GM23338 (cell line): Measurements from ENCODE around the gene ZNF212. TPM values are rescaled to one million over a fixed set of nuclear protein-coding genes. Genes with fewer than 3 reads are reported as not detected.

Experiments
- ATAC-seq: fragments of 200-7000 bp; cut with Tn5 transposase; 3 replicates; pipeline ENCODE4 v1.9.1; 2020
- DNase-seq: peaks from one replicate; pipeline ENCODE4 v3.0.0-alpha.2; 2015; ENCODE audit warnings: low spot score
- H2AFZ ChIP-seq: fragments of 200-600 bp; sonication (generic); 2 replicates; pipeline ENCODE4 v1.8.0; 2016; ENCODE audit warnings: antibody characterized with exemption, mild to moderate bottlenecking, moderate library complexity
- H3F3A ChIP-seq: fragments of 200-600 bp; sonication (generic); replicated peaks from 2 replicates; pipeline ENCODE4 v1.8.0; 2017; ENCODE audit warnings: antibody characterized with exemption, mixed run types, low read depth
- H3K27ac ChIP-seq: fragments of 200-600 bp; sonication (generic); 2 replicates; pipeline ENCODE4 v1.6.1; 2016; ENCODE audit warnings: low read depth
- H3K27me3 ChIP-seq: fragments of 200-600 bp; sonication (generic); 2 replicates; pipeline ENCODE4 v1.8.0; 2016; ENCODE audit warnings: mild to moderate bottlenecking, mixed run types, moderate library complexity; ENCODE audit not compliant: insufficient read depth
- H3K36me3 ChIP-seq: fragments of 200-600 bp; sonication (generic); 2 replicates; pipeline ENCODE4 v1.8.0; 2016; ENCODE audit warnings: mild to moderate bottlenecking; ENCODE audit not compliant: insufficient read depth
- H3K4me1 ChIP-seq: fragments of 200-600 bp; sonication (generic); 2 replicates; pipeline ENCODE4 v1.8.0; 2016; ENCODE audit warnings: mild to moderate bottlenecking, moderate library complexity; ENCODE audit not compliant: insufficient read depth
- H3K4me2 ChIP-seq: fragments of 200-600 bp; sonication (generic); 2 replicates; pipeline ENCODE4 v1.7.1; 2017; ENCODE audit warnings: mixed run types
- H3K4me3 ChIP-seq: fragments of 200-600 bp; sonication (generic); 2 replicates; pipeline ENCODE4 v1.6.1; 2016; ENCODE audit warnings: mixed run types
- H3K79me2 ChIP-seq: fragments of 200-600 bp; sonication (generic); replicated peaks from 2 replicates; pipeline ENCODE4 v1.8.0; 2017; ENCODE audit warnings: mild to moderate bottlenecking; ENCODE audit not compliant: insufficient read depth
- H3K9me2 ChIP-seq: fragments of 200-600 bp; sonication (generic); 2 replicates; pipeline ENCODE4 v1.8.0; 2017; ENCODE audit not compliant: insufficient read depth
- H4K20me1 ChIP-seq: fragments of 200-600 bp; sonication (generic); replicated peaks from 2 replicates; pipeline ENCODE4 v1.8.0; 2017; ENCODE audit warnings: mild to moderate bottlenecking; ENCODE audit not compliant: insufficient read depth
- H3K27ac Mint-ChIP-seq: 2 replicates; pipeline ENCODE4 v1.8.0; 2020; ENCODE audit warnings: inconsistent platforms, mild to moderate bottlenecking, moderate library complexity, mixed read lengths
- H3K27me3 Mint-ChIP-seq: 3 replicates; pipeline ENCODE4 v1.8.0; 2022; ENCODE audit warnings: low read depth, mild to moderate bottlenecking, moderate library complexity, mixed read lengths, inconsistent platforms; ENCODE audit not compliant: insufficient read depth, poor library complexity
- H3K36me3 Mint-ChIP-seq: 3 replicates; pipeline ENCODE4 v1.8.0; 2021; ENCODE audit warnings: low read depth, mild to moderate bottlenecking, inconsistent platforms, moderate library complexity, mixed read lengths
- H3K4me1 Mint-ChIP-seq: 3 replicates; pipeline ENCODE4 v1.8.0; 2020; ENCODE audit warnings: mild to moderate bottlenecking, inconsistent platforms, mixed read lengths
- H3K4me3 Mint-ChIP-seq: 3 replicates; pipeline ENCODE4 v1.8.0; 2021; ENCODE audit warnings: moderate library complexity, mild to moderate bottlenecking, inconsistent platforms, mixed read lengths
- H3K9me3 Mint-ChIP-seq: 3 replicates; pipeline ENCODE4 v1.8.0; 2020; ENCODE audit warnings: moderate library complexity, mild to moderate bottlenecking, inconsistent platforms, mixed read lengths
- CREB1 ChIP-seq: fragments of 250-450 bp; sonication (Bioruptor Pico); IDR thresholded peaks from 2 replicates; pipeline ENCODE4 v1.5.0; 2020; ENCODE audit warnings: low read depth, mild to moderate bottlenecking, moderate library complexity
- ETS1 ChIP-seq: IDR thresholded peaks from 2 replicates; pipeline ENCODE4 v1.6.1; 2016; ENCODE audit warnings: antibody characterized with exemption
- EZH2 ChIP-seq: fragments of 200-600 bp; sonication (generic); IDR thresholded peaks from one replicate; pipeline ENCODE4 v1.8.0; 2017; ENCODE audit warnings: antibody characterized with exemption, mild to moderate bottlenecking, low read depth; ENCODE audit not compliant: unreplicated experiment
- EZH2phosphoT487 ChIP-seq: fragments of 200-600 bp; sonication (generic); IDR thresholded peaks from one replicate; pipeline ENCODE4 v1.8.1; 2018; ENCODE audit warnings: antibody characterized with exemption; ENCODE audit not compliant: unreplicated experiment
- JUNB ChIP-seq: IDR thresholded peaks from one replicate; pipeline ENCODE4 v1.6.1; 2016; ENCODE audit warnings: antibody characterized with exemption; ENCODE audit not compliant: unreplicated experiment
- NANOG ChIP-seq: IDR thresholded peaks from 2 replicates; pipeline ENCODE4 v1.6.1; 2016; ENCODE audit warnings: antibody characterized with exemption, borderline replicate concordance
- POLR2AphosphoS5 ChIP-seq: IDR thresholded peaks from 2 replicates; pipeline ENCODE4 v1.6.1; 2016; ENCODE audit warnings: antibody characterized with exemption, low read depth
- STAT1 ChIP-seq: IDR thresholded peaks from one replicate; pipeline ENCODE4 v1.6.1; 2016; ENCODE audit warnings: antibody characterized with exemption; ENCODE audit not compliant: unreplicated experiment
- ZNF114 ChIP-seq: fragments of 250-450 bp; sonication (Bioruptor Pico); IDR thresholded peaks from 2 replicates; pipeline ENCODE4 v1.5.0; 2020; ENCODE audit warnings: mild to moderate bottlenecking, moderate library complexity
- ZNF331 ChIP-seq: fragments of 250-450 bp; sonication (Bioruptor Pico); IDR thresholded peaks from 2 replicates; pipeline ENCODE4 v1.5.0; 2020; ENCODE audit warnings: low read depth, mild to moderate bottlenecking, moderate library complexity
- ZNF462 ChIP-seq: fragments of 250-450 bp; sonication (Bioruptor Pico); IDR thresholded peaks from 2 replicates; pipeline ENCODE4 v1.5.0; 2020; ENCODE audit warnings: mild to moderate bottlenecking, moderate library complexity
- polyA plus RNA-seq: library from polyadenylated mRNA; unstranded; fragments of >200 nt; fragmentation: Nextera tagmentation; extraction: Ambion mirVana; gene quantifications from 2 replicates; pipeline ENCODE4 v1.2.1, GENCODE V29; 2016
- total RNA-seq: library from RNA; depleted of rRNA; stranded (reverse); fragments of >200 nt; shearing (Covaris generic); gene quantifications from 2 replicates; pipeline ENCODE4 v1.2.3, GENCODE V29; 2014
- TF ChIP-seq, protein P1 (sequence below), 2 experiments: fragments of 200-600 bp in 1 of 2; sonication (generic) in 1 of 2; conservative IDR thresholded peaks; 2 replicates each; pipeline versions ENCODE4 v1.5.1 to v1.6.1; 2016 to 2017; ENCODE audit warnings: antibody characterized with exemption in 2 of 2, low read depth in 2 of 2, mild to moderate bottlenecking in 2 of 2, moderate library complexity in 1 of 2

The ZNF212 gene
- total and polyA plus RNA-seq, 2 experiments from 2014 or later = 10.8 to 18.9 TPM

DNA sequence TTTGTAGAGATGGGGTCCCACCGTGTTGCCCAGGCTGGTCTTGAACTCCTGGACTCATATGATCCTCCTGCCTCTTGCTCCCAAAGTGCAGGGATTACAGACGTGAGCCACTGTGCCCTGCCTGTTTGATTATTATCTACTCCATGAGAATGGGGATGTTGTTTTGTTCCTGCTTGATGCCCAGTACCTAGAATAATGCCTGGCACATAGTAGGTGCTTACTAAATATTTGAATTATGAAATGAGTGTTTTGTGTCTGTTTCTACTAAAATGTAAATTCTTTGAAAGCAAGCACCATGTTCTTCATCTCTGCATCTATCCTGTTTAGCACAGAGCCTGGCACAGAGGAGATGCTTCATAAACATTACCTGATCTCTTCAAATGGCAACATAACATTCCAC, 63.4 kb downstream of the ZNF212 start:
- Mint-ChIP-seq H3K27me3 (no peaks in the 10 kb centered on the region), H3K4me3 (no peak overlapping the region), H3K9me3 (peaks cover 16% of the 10 kb centered on the region), H3K4me1 (peaks cover 6% of the 10 kb centered on the region), H3K36me3 (peaks cover 5% of the 10 kb centered on the region; the same call in 1 of the 3 replicates), H3K27ac (no peak overlapping the region)
- no peak for DNase-seq
- Histone ChIP-seq H4K20me1 (no peaks in the 10 kb centered on the region), H3K4me2 (no peak overlapping the region), H3K9me2 (no peaks in the 10 kb centered on the region), H3K27me3 (no peaks in the 10 kb centered on the region), H2AFZ (no peak overlapping the region), H3K79me2 (no peaks in the 10 kb centered on the region), H3F3A (no peaks in the 10 kb centered on the region), H3K4me3 (no peak overlapping the region), H3K27ac (no peak overlapping the region), H3K36me3 (no peaks in the 10 kb centered on the region), H3K4me1 (no peaks in the 10 kb centered on the region; the same call in 1 of the 2 replicates)
- TF ChIP-seq EZH2 (no peak), EZH2phosphoT487 (no peak), CREB1 (no peak)
- no peak for ATAC-seq

DNA sequence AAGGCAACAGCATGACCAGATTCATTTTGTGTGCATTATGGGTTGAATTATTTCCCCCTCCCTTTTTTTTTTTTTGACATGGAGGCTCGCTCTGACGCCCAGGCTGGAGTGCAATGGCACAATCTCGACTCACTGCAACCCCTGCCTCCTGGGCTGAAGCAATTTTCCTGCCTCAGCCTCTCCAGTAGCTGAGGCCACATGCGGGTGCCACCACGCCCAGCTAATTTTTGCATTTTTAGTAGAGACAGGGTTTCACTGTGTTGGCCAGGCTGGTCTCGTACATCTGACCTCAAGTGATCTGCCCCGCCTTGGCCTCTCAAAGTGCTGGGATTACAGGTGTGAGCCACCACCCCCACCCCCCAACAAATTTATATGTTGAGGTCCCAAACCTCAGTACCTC, 64.6 kb downstream of the ZNF212 start:
- Histone ChIP-seq H3K36me3 (no peaks in the 10 kb centered on the region), H3K27ac (no peak overlapping the region), H3K9me2 (no peaks in the 10 kb centered on the region), H3F3A (no peaks in the 10 kb centered on the region), H4K20me1 (no peaks in the 10 kb centered on the region), H3K4me1 (no peaks in the 10 kb centered on the region; the same call in 1 of the 2 replicates), H3K27me3 (no peaks in the 10 kb centered on the region), H3K4me2 (no peak overlapping the region), H2AFZ (no peak overlapping the region), H3K79me2 (no peaks in the 10 kb centered on the region), H3K4me3 (no peak overlapping the region)
- H3K27me3 Mint-ChIP-seq = no peaks in the 10 kb centered on the region
- H3K9me3 Mint-ChIP-seq = peaks cover 4% of the 10 kb centered on the region; the same call in 1 of the 3 replicates
- peaks cover 6% of the 10 kb centered on the region for H3K4me1 Mint-ChIP-seq
- no peak overlapping the region for H3K27ac Mint-ChIP-seq
- peaks cover 1% of the 10 kb centered on the region; the same call in 1 of the 3 replicates for H3K36me3 Mint-ChIP-seq
- ATAC-seq (no peak), DNase-seq (no peak)
- H3K4me3 Mint-ChIP-seq = no peak overlapping the region
- TF ChIP-seq ZNF462 (CRISPR knock-in tag) (no peak), EZH2 (no peak), ETS1 (no peak), NANOG (no peak), ZNF114 (CRISPR knock-in tag) (no peak), JUNB (no peak), ZNF331 (CRISPR knock-in tag) (no peak), POLR2AphosphoS5 (no peak), EZH2phosphoT487 (no peak), STAT1 (no peak)
- TF ChIP-seq, protein P1, sequence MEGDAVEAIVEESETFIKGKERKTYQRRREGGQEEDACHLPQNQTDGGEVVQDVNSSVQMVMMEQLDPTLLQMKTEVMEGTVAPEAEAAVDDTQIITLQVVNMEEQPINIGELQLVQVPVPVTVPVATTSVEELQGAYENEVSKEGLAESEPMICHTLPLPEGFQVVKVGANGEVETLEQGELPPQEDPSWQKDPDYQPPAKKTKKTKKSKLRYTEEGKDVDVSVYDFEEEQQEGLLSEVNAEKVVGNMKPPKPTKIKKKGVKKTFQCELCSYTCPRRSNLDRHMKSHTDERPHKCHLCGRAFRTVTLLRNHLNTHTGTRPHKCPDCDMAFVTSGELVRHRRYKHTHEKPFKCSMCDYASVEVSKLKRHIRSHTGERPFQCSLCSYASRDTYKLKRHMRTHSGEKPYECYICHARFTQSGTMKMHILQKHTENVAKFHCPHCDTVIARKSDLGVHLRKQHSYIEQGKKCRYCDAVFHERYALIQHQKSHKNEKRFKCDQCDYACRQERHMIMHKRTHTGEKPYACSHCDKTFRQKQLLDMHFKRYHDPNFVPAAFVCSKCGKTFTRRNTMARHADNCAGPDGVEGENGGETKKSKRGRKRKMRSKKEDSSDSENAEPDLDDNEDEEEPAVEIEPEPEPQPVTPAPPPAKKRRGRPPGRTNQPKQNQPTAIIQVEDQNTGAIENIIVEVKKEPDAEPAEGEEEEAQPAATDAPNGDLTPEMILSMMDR (conservative IDR thresholded peaks at IDR 0.05; ENCODE audit: low read depth in 2 of 2) = no peak
